Uterus (tissue), 2 donors: ENCODE measurements around the gene CEBPG.

Source experiments
- POLR2A ChIP-seq, 2 donors: fragments of 450-650 bp; IDR thresholded peaks; one replicate each; pipeline ENCODE4 v1.6.1; 2016; ENCODE audit warnings: antibody characterized with exemption in 2 of 2, mild to moderate bottlenecking in 1 of 2, moderate library complexity in 1 of 2
- TF ChIP-seq, protein P1 (sequence below), 4 experiments: fragments of 200-600 bp in 2 of 4; fragments of 450-650 bp in 2 of 4; sonication (generic) in 2 of 4; IDR thresholded peaks; one replicate each; pipeline ENCODE4 v1.5.1; 2016 to 2019; ENCODE audit warnings: antibody characterized with exemption in 4 of 4, mild to moderate bottlenecking in 2 of 4, moderate library complexity in 1 of 4

DNA sequence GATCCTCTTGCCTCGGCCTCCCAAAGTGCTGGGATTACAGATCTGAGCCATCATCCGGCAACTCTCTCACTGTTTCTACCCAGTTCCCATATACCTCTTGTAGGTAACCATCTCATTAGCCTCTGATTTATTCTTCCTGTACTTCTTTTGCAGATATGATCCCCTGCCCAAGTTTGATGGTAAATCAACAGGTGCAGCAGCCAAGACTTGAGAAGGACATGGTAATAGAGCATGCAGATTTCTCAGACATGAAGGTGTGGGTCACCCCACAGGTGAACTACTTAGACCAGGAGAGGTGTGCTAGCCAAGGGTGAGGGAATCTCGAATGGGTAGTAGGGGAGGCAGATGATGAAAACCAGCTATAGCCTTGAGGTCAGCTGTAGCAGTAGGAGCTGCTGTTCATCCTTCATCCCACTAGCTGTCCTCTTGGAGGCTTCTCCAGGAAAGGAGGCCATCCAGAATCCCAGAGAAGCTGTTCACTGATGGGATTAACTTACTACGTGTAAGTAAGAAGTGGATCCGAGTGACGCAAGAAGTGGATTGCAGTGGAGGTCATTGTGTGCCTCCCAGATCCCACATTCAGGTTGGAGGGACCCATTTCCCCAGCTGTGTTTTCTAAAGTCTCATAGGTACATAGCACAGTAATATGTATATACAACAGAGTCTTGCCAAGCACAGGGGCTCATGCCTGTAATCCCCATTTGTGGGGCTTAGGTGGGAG lies 10.8 kb upstream of the CEBPG start:
- TF ChIP-seq, protein P1, sequence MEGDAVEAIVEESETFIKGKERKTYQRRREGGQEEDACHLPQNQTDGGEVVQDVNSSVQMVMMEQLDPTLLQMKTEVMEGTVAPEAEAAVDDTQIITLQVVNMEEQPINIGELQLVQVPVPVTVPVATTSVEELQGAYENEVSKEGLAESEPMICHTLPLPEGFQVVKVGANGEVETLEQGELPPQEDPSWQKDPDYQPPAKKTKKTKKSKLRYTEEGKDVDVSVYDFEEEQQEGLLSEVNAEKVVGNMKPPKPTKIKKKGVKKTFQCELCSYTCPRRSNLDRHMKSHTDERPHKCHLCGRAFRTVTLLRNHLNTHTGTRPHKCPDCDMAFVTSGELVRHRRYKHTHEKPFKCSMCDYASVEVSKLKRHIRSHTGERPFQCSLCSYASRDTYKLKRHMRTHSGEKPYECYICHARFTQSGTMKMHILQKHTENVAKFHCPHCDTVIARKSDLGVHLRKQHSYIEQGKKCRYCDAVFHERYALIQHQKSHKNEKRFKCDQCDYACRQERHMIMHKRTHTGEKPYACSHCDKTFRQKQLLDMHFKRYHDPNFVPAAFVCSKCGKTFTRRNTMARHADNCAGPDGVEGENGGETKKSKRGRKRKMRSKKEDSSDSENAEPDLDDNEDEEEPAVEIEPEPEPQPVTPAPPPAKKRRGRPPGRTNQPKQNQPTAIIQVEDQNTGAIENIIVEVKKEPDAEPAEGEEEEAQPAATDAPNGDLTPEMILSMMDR (IDR thresholded peaks at IDR 0.05), result no peak
- TF ChIP-seq POLR2A (IDR thresholded peaks at IDR 0.05), result no peak
